A204.1 (cell line): ENCODE data around the gene LGR6.
"Not testable (repeated sequence)": the region's sequence is repeated elsewhere in the genome, so short reads cannot be mapped to it uniquely, and the experiment has no call there.

Experiments
- FAIRE-seq: peaks from 2 replicates; lab custom pipeline; 2012; peaks lifted over from hg19 to GRCh38; lab: Jason Lieb, UNC

LGR6 gene

GRCh38 chr1:202223121-202223860 lies 29.7 kb downstream of the LGR6 start:
- FAIRE-seq: no peak

GRCh38 chr1:202224453-202224852 lies 30.9 kb downstream of the LGR6 start:
- no peak for FAIRE-seq

GRCh38 chr1:202225131-202225530 lies 31.5 kb downstream of the LGR6 start:
- no peak for FAIRE-seq

GRCh38 chr1:202227053-202227672 lies 33.6 kb downstream of the LGR6 start:
- no peak for FAIRE-seq

GRCh38 chr1:202227997-202228401 lies 34.4 kb downstream of the LGR6 start:
- no peak for FAIRE-seq

GRCh38 chr1:202228484-202229122 lies 35.0 kb downstream of the LGR6 start:
- no peak for FAIRE-seq

GRCh38 chr1:202229376-202229775 lies 35.8 kb downstream of the LGR6 start:
- FAIRE-seq: no peak

GRCh38 chr1:202230061-202230938 lies 36.7 kb downstream of the LGR6 start:
- no peak for FAIRE-seq

- FAIRE-seq: no peak
Measured at GRCh38 chr1:202230939-202231645, 37.5 kb downstream of the LGR6 start.

- FAIRE-seq: no peak
Measured at GRCh38 chr1:202233171-202233570, 39.6 kb downstream of the LGR6 start.

GRCh38 chr1:202233804-202234203 lies 40.2 kb downstream of the LGR6 start:
- no peak for FAIRE-seq

- FAIRE-seq: no peak
Measured at GRCh38 chr1:202234331-202235002, 40.9 kb downstream of the LGR6 start.

- FAIRE-seq: no peak
Measured at GRCh38 chr1:202235003-202235660, 41.5 kb downstream of the LGR6 start.

GRCh38 chr1:202235856-202236837 lies 42.5 kb downstream of the LGR6 start:
- FAIRE-seq: no peak

- FAIRE-seq: no peak
Measured at GRCh38 chr1:202237052-202237451, 43.5 kb downstream of the LGR6 start.

- no peak for FAIRE-seq
Measured at GRCh38 chr1:202238914-202239313, 45.3 kb downstream of the LGR6 start.

GRCh38 chr1:202240226-202240625 lies 46.6 kb downstream of the LGR6 start:
- not testable (repeated sequence) for FAIRE-seq

GRCh38 chr1:202240956-202241355 lies 47.4 kb downstream of the LGR6 start:
- no peak for FAIRE-seq

GRCh38 chr1:202241376-202242079 lies 47.9 kb downstream of the LGR6 start:
- no peak for FAIRE-seq
